OCI-LY7 (cell line): Measurements from ENCODE around the gene ARX. TPM values are rescaled to one million over a fixed set of nuclear protein-coding genes. Genes with fewer than 3 reads are reported as not detected.

ENCODE experiments used
- BruUV-seq: library from RNA; stranded (reverse); fragments of 400-500 nt; replicated peaks from 2 replicates; lab custom pipeline; 2021; lab: Mats Ljungman, UMichigan
- CTCF ChIA-PET: fragments of 300-600 bp; sonication (Branson Sonifier 250); formaldehyde crosslinking; loops from one replicate; lab custom pipeline; 2022; ENCODE audit warnings: antibody characterized with exemption; ENCODE audit not compliant: unreplicated experiment; lab: Charles Lee
- POLR2A ChIA-PET: fragments of 300-600 bp; sonication (Branson Sonifier 250); formaldehyde crosslinking; loops from one replicate; lab custom pipeline; 2022; ENCODE audit warnings: antibody characterized with exemption; lab: Charles Lee
- DNase-seq: peaks from one replicate; pipeline ENCODE4 v3.0.0-alpha.2; 2015; ENCODE audit warnings: low spot score
- H2AFZ ChIP-seq: fragments of 200-600 bp; sonication (generic), shearing (Covaris generic); 2 replicates; pipeline ENCODE4 v1.6.1; 2014; ENCODE audit warnings: mild to moderate bottlenecking, antibody characterized with exemption, low read length, moderate library complexity
- H3K27ac ChIP-seq: fragments of 200-600 bp; sonication (generic); 2 replicates; pipeline ENCODE4 v1.5.1; 2014; ENCODE audit warnings: mixed run types, low read depth, mild to moderate bottlenecking, moderate library complexity, low read length, inconsistent platforms; ENCODE audit not compliant: poor library complexity, severe bottlenecking
- H3K36me3 ChIP-seq: fragments of 200-600 bp; sonication (generic); 2 replicates; pipeline ENCODE4 v1.6.1; 2014; ENCODE audit warnings: mild to moderate bottlenecking, antibody characterized with exemption, low read length, moderate library complexity, mixed read lengths; ENCODE audit not compliant: insufficient read depth
- H3K4me1 ChIP-seq: fragments of 200-600 bp; sonication (generic); 2 replicates; pipeline ENCODE4 v1.5.1; 2014; ENCODE audit warnings: mild to moderate bottlenecking, low read length; ENCODE audit not compliant: insufficient read depth, poor library complexity, severe bottlenecking
- H3K4me2 ChIP-seq: fragments of 200-600 bp; sonication (generic); 2 replicates; pipeline ENCODE4 v1.6.1; 2014; ENCODE audit warnings: mild to moderate bottlenecking, low read length
- H3K4me3 ChIP-seq: fragments of 200-600 bp; sonication (generic); 2 replicates; pipeline ENCODE4 v1.5.1; 2014; ENCODE audit warnings: mild to moderate bottlenecking, low read depth, low read length; ENCODE audit not compliant: poor library complexity, severe bottlenecking
- H3K79me2 ChIP-seq: fragments of 200-600 bp; sonication (generic); 2 replicates; pipeline ENCODE4 v1.6.1; 2016; ENCODE audit warnings: low read depth, mild to moderate bottlenecking, low read length, moderate library complexity, mixed read lengths; ENCODE audit not compliant: insufficient read depth
- H3K9me2 ChIP-seq: fragments of 200-600 bp; sonication (generic); 2 replicates; pipeline ENCODE4 v1.6.1; 2016; ENCODE audit warnings: mild to moderate bottlenecking, low read length, mixed read lengths; ENCODE audit not compliant: insufficient read depth
- H3K9me3 ChIP-seq: fragments of 200-600 bp; sonication (generic); 2 replicates; pipeline ENCODE4 v1.6.1; 2014; ENCODE audit warnings: mild to moderate bottlenecking, mixed run types, low read length, mixed read lengths
- H4K20me1 ChIP-seq: fragments of 200-600 bp; sonication (generic); 2 replicates; pipeline ENCODE4 v1.6.1; 2014; ENCODE audit warnings: mild to moderate bottlenecking, antibody characterized with exemption, low read length, moderate library complexity, mixed read lengths; ENCODE audit not compliant: insufficient read depth
- EZH2phosphoT487 ChIP-seq: fragments of 200-600 bp; sonication (generic); IDR thresholded peaks from 2 replicates; pipeline ENCODE4 v1.6.1; 2018; ENCODE audit warnings: low read depth, borderline replicate concordance, mild to moderate bottlenecking, mixed run types, antibody characterized with exemption, low read length, moderate library complexity, mixed read lengths
- intact Hi-C: fragments of 100-400 bp; cut with micrococcal nuclease; formaldehyde crosslinking; loops from one replicate; pipeline ENCODE4 v1.10.0; 2022; ENCODE audit not compliant: unreplicated experiment
- total RNA-seq, 2 experiments: library from RNA; depleted of rRNA in 1 of 2; stranded (reverse); fragments of >200 nt in 1 of 2; shearing (Covaris generic) in 1 of 2; gene quantifications; 2 replicates each; pipeline ENCODE4 v1.2.3, GENCODE V29; 2014 to 2022
- TF ChIP-seq, protein P1 (sequence below): fragments of 200-600 bp; sonication (generic); conservative IDR thresholded peaks from 2 replicates; pipeline ENCODE4 v1.5.1; 2014; ENCODE audit warnings: mild to moderate bottlenecking, antibody characterized with exemption, low read length, moderate library complexity, mixed read lengths

Gene ARX
- total RNA-seq, 2 experiments from 2014 or later, result 0.11 TPM; not detected in 1

DNA sequence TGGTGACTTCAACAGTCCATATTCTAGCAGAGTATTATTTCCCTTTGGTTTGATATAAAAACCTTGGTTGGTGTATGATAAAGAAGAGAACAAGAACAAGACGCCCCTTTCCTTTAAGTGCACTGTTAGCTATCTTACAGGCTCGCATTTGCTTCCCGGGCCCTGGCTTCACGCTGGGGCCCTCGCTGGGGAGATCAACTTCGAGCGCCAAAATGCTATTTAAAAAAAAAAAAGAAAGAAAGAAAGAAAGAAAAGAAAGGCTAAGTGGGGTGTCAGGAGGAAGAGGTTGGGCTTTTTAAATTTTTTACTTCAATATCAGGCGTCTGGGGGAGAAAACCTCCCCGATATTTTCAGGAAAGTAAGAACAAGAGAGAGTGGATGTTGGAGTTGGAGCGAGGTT lies 11.7 kb downstream of the ARX start:
- H3K4me1 ChIP-seq, result no peaks in the 10 kb centered on the region
- H3K9me2 ChIP-seq, result no peaks in the 10 kb centered on the region
- intact Hi-C loops, result no loop called here
- no peak overlapping the region for H3K27ac ChIP-seq
- CTCF ChIA-PET, result no interaction called here
- H3K9me3 ChIP-seq, result no peaks in the 10 kb centered on the region
- H3K36me3 ChIP-seq, result no peaks in the 10 kb centered on the region
- TF ChIP-seq, protein P1, sequence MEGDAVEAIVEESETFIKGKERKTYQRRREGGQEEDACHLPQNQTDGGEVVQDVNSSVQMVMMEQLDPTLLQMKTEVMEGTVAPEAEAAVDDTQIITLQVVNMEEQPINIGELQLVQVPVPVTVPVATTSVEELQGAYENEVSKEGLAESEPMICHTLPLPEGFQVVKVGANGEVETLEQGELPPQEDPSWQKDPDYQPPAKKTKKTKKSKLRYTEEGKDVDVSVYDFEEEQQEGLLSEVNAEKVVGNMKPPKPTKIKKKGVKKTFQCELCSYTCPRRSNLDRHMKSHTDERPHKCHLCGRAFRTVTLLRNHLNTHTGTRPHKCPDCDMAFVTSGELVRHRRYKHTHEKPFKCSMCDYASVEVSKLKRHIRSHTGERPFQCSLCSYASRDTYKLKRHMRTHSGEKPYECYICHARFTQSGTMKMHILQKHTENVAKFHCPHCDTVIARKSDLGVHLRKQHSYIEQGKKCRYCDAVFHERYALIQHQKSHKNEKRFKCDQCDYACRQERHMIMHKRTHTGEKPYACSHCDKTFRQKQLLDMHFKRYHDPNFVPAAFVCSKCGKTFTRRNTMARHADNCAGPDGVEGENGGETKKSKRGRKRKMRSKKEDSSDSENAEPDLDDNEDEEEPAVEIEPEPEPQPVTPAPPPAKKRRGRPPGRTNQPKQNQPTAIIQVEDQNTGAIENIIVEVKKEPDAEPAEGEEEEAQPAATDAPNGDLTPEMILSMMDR, result no peak
- no peak for TF ChIP-seq EZH2phosphoT487
- H2AFZ ChIP-seq, result no peak overlapping the region
- POLR2A ChIA-PET, result no interaction called here
- no peaks in the 10 kb centered on the region for H4K20me1 ChIP-seq
- no peak overlapping the region for H3K4me2 ChIP-seq
- no TSS peak for BruUV-seq
- no peaks in the 10 kb centered on the region for H3K79me2 ChIP-seq
- H3K4me3 ChIP-seq, result no peak overlapping the region
- DNase-seq, result no peak

DNA sequence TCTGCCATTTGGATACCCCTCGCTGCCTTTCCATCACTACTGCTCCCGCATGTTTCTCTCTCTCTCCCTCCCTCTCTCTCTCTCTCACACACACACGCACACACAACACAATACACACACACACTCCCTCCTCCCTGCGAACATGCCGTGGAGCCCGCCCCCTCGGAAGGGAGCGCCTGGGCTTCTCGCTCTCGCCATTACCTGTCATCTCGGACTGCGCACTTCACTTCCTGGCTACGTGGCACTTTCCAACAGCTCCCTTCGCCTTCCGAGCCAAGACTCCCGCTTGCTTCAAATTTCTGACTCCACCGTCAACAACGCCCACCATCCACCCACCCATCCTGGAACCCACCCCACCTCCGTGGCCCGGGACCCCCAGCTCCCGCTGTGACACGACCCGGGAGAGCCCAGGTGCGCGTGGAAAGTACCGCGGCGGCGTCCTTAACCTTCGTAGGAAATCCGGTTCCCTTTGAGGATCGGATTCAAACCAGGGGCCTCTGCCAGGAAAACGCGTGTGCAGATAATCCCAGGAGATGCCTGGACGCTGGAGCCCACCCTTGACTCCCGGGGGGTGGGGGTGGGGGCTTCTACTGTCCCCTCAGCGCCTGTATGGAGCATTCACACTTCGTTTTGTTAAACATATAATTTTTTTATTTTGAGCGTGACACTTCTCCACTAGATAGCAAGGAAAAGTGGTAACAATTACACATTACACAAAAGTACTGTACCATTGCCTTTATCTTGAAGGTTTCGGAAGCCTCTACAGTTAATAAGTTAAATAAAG lies 12.5 kb downstream of the ARX start:
- intact Hi-C loops, result no loop called here
- H2AFZ ChIP-seq, result no peak overlapping the region
- ChIA-PET CTCF (no interaction called here), POLR2A (no interaction called here)
- BruUV-seq, result no TSS peak
- no peak overlapping the region for H3K4me3 ChIP-seq
- H3K4me2 ChIP-seq, result no peak overlapping the region
- no peak for DNase-seq
- H3K79me2 ChIP-seq, result no peaks in the 10 kb centered on the region
- H3K36me3 ChIP-seq, result 0 out of 2 replicates have a peak, but pooled peaks cover under 1% of the 10 kb centered on the region
- no peaks in the 10 kb centered on the region for H3K9me2 ChIP-seq
- H3K9me3 ChIP-seq, result no peaks in the 10 kb centered on the region
- H4K20me1 ChIP-seq, result no peaks in the 10 kb centered on the region
- no peak overlapping the region for H3K27ac ChIP-seq
- H3K4me1 ChIP-seq, result no peaks in the 10 kb centered on the region
- no peak for TF ChIP-seq EZH2phosphoT487
- TF ChIP-seq, protein P1, result no peak

DNA sequence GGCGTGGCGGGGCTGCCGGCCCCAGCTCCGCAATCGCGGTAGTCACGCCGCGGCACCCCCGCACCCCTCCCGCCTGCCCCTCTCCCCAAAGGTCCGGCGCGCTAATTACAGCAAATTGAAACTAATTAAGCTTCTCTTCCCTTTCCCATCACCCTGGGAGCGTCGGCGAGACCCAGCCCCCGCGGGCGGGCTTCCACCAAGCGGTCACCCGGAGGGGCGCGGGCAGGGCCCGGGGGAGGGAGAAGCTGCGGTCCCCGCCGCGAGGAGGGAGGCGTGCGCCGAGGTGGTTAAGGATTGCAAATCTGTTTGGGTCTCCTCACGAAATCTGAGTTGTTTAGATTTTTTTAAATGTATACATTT lies 13.1 kb downstream of the ARX start:
- H3K4me2 ChIP-seq, result no peak overlapping the region
- H3K9me2 ChIP-seq, result no peaks in the 10 kb centered on the region
- 0 out of 2 replicates have a peak, but pooled peaks cover 3% of the 10 kb centered on the region for H3K36me3 ChIP-seq
- ChIA-PET CTCF (no interaction called here), POLR2A (no interaction called here)
- H2AFZ ChIP-seq, result no peak overlapping the region
- H3K79me2 ChIP-seq, result no peaks in the 10 kb centered on the region
- intact Hi-C loops, result no loop called here
- no peak for DNase-seq
- H4K20me1 ChIP-seq, result no peaks in the 10 kb centered on the region
- no TSS peak for BruUV-seq
- no peak overlapping the region for H3K4me3 ChIP-seq
- H3K27ac ChIP-seq, result no peak overlapping the region
- TF ChIP-seq EZH2phosphoT487, result no peak
- TF ChIP-seq, protein P1, result no peak
- H3K4me1 ChIP-seq, result no peaks in the 10 kb centered on the region
- H3K9me3 ChIP-seq, result no peaks in the 10 kb centered on the region
